HG03342 (cell line): Measurements from ENCODE around the gene SAG.
A peak's percentile ranks its signal among the peaks of the same experiment; 100 is the strongest.
"Not testable (repeated sequence)": the region's sequence is repeated elsewhere in the genome, so short reads cannot be mapped to it uniquely, and the experiment has no call there.

Experiments
- ATAC-seq: cut with Tn5 transposase; IDR thresholded peaks from one replicate; pipeline ENCODE4 v1.9.1; 2021; ENCODE audit warnings: mild to moderate bottlenecking, moderate library complexity; ENCODE audit not compliant: unreplicated experiment

Gene SAG

DNA sequence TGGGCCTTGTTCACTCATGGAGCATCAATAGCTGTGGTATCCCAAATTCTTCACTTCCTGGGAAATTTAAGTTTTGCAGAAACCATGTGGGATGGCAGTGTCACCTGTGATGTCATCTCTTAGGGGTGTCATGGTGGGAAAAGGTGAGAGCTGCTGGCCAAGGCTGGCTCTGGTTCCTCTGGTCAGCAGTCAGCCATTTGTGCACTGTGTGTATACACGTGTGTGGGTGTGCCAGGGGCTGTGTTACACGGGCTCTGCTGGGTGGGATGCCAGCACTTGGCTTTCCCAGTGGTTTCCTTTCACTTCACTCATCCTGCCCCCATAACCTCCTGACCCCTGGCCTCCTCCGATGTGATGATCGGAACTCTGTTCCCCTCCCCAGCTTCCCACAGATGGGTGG, 21.3 kb downstream of the SAG start:
- ATAC-seq, result no peak

DNA sequence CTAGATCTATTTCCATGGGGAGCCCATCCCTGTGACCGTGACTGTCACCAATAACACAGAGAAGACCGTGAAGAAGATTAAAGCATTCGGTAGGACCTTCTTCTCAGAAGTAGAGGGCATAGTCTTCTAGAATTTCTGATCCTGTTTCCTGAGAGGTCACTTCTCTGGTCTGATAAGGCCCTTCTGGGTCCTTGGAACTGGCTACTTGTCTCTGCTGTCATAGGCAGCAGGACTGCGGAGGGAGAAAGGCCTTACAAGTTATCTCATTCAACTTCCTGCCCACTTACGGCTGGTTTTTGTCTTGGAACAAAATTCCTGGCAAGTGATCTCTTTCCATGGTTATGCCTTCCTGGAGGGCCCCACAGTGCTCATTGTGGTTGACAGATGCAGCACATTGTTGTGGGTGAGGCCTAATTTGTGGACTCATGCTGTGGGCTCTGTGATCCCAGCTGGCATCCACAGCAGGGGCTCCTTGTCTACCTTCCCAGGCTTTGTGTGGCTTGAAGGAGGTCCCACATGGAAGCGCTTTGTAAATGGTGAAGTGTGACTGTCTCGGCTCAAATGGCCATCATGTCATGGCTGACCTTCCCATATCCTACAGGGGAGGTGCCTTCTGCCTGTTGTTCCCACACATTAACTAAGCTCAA, 22.0 kb downstream of the SAG start:
- no peak for ATAC-seq

GRCh38 chr2:233331536-233331935, 23.9 kb downstream of the SAG start:
- peak; percentile 92 for ATAC-seq

- ATAC-seq, result no peak
Observed at GRCh38 chr2:233332125-233332524, 24.5 kb downstream of the SAG start.

- ATAC-seq, result no peak
Observed at GRCh38 chr2:233334915-233335314, 27.3 kb downstream of the SAG start.

GRCh38 chr2:233336091-233336490, 28.5 kb downstream of the SAG start:
- not testable (repeated sequence) for ATAC-seq

GRCh38 chr2:233336541-233336940, 28.9 kb downstream of the SAG start:
- no peak for ATAC-seq

- no peak for ATAC-seq
Observed at GRCh38 chr2:233338046-233338445, 30.4 kb downstream of the SAG start.

DNA sequence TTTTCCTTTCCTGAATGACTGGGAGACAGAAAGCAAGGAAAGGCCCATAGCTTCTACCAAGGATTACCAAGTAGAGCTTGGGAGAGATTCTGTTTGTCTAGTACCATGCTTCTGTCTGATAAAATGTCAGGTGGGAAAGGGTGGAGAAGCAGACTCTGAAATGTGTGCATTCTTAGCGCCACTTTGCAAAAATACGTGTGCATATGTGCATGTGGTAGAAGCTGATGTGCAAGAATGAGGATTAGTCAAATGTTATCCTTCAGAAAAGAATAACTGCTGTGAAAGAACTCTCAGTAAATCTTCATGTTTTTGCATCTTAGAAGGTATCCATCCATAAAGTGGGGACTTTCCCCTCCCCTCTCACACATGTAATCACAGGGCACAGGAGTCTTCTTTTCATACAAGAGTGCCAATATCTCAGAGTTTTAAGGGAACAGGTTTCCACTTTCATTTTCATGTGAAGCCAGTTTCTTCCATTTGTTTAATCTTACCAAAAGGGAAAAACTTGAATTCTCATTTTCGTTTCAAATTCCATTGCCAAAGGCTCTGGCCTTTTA, 31.3 kb downstream of the SAG start:
- no peak for ATAC-seq

GRCh38 chr2:233339427-233339826, 31.8 kb downstream of the SAG start:
- ATAC-seq, result no peak

DNA sequence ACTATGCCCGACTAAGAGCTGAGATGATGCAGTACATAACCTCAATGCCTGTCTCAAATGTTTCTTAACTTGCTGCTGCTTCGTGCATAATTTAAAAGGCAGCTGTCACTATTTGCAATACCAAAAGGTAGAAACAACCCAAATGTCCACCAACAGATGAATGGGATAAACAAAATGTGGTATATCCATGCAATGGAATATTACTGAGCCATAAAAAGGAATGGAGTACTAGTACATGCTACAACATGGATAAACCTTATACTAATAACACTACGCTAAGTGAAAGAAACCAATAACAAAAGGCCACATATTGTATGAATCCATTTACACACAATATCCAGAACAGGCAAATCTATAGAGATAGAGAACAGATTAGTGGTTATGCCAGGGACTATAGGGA, 33.7 kb downstream of the SAG start:
- no peak for ATAC-seq

DNA sequence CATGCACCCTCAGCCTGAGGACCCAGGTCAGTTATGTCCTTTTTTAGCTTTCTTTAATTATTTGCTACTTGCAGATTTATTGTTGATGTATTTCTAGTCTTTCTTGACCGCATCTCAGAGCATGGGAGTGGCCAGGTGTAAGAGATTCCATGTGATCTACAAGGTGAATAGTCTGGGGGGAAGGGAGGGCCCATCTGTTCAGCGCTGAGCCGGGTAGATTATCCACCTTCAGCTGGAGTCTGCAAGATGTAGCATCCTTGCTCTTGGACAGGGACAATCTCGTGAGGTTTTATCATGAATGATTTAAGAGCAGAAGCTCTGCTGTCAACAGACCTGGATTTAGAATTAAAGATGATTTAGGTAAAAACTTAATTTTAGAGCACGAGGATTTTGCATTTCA, 34.7 kb downstream of the SAG start:
- no peak for ATAC-seq

DNA sequence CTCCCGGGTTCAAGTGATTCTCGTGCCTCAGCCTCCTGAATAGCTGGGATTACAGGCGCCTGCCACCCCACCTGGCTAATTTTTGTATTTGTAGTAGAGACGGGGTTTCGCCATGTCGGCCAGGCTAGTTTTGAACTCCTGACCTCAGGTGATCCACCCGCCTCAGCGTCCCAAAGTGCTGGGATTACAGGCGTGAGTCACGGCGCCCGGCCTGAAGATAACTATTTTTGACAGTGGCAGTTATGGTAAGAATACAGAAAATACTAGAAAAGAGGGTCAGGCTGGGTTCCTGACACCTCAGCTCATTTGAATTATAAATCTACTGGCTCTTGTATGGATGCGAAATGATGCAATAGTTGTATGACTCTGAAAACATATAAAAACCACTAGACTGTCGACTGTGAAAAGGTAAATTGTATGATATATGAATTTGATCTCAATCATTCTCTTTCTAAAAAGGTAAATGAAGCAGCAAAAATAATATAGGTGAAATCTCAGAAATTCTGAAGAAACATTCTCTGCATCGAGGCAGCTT, 35.6 kb downstream of the SAG start:
- ATAC-seq, result no peak

DNA sequence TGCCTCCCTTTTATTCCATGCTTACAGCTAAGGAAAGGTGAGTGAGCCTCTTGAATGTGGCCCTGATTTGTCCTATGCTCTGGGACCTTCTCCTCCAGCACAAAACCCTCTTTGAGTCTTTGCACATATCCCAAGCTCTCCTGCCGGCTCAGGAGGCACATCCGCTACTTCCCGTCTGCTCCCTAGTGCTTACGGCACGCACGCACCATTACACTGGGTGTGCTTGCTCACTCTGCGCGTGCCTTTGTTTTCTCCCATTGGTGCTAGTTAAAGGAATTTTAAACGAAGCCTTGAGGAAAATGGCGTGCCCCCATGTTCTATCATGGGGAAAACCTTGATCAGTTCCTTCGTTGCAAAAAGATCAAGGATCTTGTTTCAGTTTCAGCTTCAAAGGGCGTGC, 38.8 kb downstream of the SAG start:
- ATAC-seq, result no peak

GRCh38 chr2:233346930-233347329, 39.3 kb downstream of the SAG start:
- ATAC-seq, result no peak

DNA sequence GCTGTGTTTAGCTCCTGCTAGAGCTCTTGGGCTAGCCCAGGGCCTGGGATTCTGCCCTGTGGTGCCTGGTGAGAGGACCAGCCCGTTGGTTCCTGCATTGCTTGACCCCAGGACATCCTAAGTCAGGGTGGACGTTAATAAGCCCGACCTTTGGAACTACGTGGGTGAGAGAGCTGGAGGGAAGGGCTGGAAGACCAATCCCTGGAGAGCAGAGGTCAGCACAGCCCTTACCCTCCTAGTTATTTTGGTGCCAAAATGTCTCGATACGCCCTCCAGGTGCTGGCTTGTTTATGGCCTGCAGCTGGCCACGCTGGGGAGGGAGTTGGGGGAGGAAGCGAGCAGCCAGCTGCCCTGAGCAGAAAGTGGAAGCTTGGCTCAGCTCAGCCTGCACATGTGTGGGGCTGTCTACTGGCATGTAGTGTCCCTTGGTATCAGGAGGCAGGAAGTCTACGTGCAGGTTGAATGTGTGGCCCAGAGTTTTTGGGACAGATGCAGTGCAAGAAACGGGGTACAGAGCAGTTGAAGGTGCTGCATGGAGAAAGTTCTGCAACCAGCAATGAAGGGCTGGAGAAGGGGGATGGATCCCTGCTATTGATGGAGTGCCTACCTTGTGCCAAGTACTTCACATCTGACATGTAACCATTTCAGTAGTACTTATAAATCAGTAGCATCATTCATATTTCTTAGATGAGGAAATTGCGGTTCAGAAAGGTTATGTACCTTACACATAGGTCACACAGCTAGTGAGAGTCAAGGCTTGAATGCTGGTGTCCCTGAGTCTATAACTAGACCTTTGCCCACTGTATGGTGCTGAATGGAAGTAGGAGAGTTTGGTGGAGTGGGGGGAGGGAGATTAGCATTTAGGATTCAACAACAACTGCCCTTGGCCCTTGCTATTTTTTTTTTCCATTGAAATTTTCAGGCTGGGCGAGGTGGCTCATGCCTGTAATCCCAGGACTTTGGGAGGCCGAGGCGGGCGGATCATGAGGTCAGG, 41.7 kb downstream of the SAG start:
- peak; percentile 44 for ATAC-seq

- ATAC-seq, result no peak
Observed at GRCh38 chr2:233350708-233351107, 43.1 kb downstream of the SAG start.

- no peak for ATAC-seq
Observed at GRCh38 chr2:233351423-233351822, 43.8 kb downstream of the SAG start.

- no peak for ATAC-seq
Observed at GRCh38 chr2:233352141-233352842, 44.7 kb downstream of the SAG start.

GRCh38 chr2:233353101-233353768, 45.6 kb downstream of the SAG start:
- no peak for ATAC-seq
